Astrocyte of the hippocampus (primary cell): ENCODE data around the gene ATRNL1.
A peak's percentile ranks its signal among the peaks of the same experiment; 100 is the strongest.

Experiments
- DNase-seq: peaks from one replicate; pipeline ENCODE4 v3.0.0; 2011; ENCODE audit warnings: low read depth, low spot score

Gene ATRNL1

GRCh38 chr10:115948465-115948864 is 855.3 kb downstream of the ATRNL1 start:
- peak; percentile 40 for DNase-seq

- DNase-seq = no peak
These were observed 856.2 kb downstream of the ATRNL1 start for GRCh38 chr10:115949282-115949844.

- peak; percentile 86 for DNase-seq
These were observed 857.2 kb downstream of the ATRNL1 start for GRCh38 chr10:115950320-115950719.

- DNase-seq = no peak
These were observed 858.1 kb downstream of the ATRNL1 start for GRCh38 chr10:115951242-115951641.

DNA sequence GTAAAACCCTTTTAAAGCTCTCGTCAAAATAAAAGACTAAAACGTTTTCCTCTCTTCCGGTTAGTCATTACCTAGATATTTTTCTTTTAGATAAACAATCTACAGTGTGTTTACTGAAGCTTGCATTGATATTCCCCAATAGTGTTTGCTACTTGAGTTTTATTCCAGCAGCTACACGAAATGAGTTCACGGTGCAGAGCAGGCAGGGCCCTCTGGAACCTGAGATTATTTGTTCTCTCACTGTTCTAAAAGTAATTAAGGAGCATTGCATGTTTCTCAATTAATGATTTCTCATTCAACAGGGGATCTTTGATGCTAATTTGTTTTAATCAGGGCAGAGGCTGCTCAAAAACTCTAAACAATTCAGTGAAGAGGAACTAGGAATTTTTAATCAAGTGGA is 860.1 kb downstream of the ATRNL1 start:
- DNase-seq = no peak

- DNase-seq = peak; percentile 55
These were observed 860.8 kb downstream of the ATRNL1 start for GRCh38 chr10:115953968-115954367.

DNA sequence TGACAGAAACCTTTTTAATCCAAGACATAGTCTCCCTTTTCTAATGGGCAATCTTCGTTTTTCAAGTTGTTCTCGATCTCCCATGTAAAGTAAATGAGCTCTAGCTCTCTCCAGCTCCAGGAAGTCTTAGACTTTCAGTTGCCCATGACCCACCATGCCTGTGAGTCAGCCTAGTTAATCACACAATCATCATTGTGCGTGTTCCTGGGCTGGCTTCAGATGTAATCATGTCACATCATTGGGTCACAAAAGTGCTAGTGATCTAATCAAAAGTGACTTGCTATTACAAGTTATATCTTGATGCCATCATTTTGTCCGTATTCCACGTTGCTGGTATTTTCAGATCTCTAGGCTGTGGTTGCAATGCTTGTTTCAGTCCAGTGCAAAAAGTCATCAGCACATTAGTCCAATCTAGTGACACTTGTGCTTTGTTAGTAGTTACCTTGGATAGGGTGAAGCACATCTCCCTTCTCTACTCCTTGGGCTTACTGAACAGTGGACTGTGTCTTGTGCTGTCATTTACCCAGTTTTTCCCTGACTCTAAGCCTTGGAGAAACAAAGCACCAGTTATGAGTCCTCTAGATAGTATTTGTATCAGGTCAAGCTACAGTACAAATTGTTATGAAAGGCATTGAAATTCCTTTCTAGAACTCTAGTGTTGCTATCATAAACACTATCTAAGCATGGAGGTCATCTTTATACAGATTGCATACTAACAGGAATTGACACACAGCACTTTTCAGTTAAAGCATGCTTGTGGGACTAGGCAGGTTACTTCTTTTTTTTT is 863.3 kb downstream of the ATRNL1 start:
- DNase-seq = no peak

DNA sequence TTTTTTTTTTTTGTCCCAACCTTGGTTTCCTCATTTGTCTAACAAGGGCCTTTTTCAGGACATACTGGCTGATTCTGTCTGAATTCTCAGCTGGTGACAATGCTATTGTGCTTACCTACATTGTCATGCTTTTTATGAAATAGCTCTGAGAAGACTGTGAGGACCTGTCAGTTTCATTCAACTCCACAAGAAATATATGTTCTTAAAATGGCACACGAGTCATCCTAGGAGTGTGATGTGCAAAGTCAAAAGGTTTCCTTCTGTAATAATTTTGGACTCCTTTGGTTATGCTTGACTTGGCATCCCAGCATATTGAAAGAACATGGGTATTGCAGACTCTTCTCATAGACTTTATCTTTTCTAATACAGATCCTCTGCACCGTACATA is 863.8 kb downstream of the ATRNL1 start:
- no peak for DNase-seq

- no peak for DNase-seq
These were observed 864.7 kb downstream of the ATRNL1 start for GRCh38 chr10:115957786-115958442.

DNA sequence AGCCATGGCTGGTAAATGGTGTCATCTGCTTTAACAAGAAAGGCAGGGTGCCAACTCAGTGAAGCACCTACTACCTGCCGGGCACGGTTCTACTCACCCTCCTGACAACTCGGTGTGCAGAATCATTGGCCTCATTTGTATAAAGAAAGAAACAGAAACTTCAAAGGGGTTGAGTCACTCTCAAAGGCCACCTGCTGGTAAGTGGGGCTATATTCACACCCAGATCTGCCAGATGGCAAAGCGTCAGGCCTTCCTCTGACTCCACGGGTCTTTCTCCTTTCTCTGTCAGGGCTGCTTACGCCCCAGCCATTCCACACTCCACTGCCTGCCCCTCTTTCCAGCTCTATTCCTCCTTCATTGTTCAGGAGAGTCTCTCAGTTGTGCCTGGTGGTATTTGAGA is 870.7 kb downstream of the ATRNL1 start:
- DNase-seq = peak; percentile 61

GRCh38 chr10:115964827-115965226 is 871.7 kb downstream of the ATRNL1 start:
- DNase-seq = no peak

DNA sequence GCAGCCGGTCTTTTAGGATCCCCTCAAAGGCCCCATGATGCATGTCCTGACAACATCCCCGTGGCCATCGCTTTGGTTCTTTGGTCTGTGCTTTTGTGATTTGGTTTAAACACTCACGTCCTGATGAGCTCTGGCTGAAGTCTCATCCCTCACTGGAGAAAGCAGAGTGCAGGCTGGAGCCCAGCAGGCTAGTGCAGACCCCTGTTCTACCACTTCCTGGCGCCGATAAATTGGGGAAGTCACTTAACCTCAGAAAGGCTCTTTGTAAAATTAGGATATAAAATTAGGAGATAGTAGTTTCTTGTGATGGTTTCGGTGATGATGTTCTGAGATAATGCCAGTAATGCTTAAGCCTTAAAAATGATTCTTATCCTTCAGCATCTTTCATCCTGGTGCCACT is 872.2 kb downstream of the ATRNL1 start:
- no peak for DNase-seq

DNA sequence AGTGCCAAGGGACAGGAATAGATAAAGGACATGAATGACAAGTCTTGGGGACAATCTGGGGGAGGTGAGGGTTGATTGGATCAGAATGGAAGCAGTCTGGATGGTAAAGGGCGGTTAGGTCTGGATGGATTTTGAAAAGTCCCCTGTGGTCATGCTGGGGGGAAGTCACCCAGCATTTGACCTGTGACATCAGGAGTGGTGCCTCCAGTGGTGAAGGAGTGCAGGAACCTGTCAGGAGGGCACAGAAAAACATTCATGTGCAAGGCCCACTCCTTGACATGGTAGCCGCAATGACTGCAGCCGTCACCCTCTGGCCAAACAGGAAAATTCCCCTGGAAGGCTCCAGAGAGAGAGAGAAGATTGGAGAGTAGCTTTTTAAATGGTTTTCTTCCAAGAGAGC is 875.1 kb downstream of the ATRNL1 start:
- no peak for DNase-seq

- no peak for DNase-seq
These were observed 876.4 kb downstream of the ATRNL1 start for GRCh38 chr10:115969591-115969990.

- no peak for DNase-seq
These were observed 878.8 kb downstream of the ATRNL1 start for GRCh38 chr10:115971921-115972320.

DNA sequence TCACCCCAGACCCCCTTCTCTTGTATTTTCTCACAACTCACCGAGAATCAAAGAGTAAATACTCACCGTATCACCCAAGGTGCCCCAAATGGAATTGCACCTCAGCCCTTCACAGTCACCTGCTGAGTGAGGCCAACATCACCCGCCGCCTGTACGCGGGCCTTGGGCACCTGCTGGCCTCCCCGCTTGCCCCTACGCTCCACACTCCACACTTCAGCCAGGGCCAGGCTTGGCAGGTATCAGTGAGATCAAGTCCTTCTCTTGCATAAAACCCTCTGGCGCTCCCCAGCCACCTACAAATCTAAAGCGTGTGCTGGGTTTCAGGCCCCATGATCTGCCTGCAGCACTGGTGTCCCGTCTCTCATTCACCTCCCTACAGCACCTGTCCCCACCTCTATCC is 879.3 kb downstream of the ATRNL1 start:
- DNase-seq = no peak

DNA sequence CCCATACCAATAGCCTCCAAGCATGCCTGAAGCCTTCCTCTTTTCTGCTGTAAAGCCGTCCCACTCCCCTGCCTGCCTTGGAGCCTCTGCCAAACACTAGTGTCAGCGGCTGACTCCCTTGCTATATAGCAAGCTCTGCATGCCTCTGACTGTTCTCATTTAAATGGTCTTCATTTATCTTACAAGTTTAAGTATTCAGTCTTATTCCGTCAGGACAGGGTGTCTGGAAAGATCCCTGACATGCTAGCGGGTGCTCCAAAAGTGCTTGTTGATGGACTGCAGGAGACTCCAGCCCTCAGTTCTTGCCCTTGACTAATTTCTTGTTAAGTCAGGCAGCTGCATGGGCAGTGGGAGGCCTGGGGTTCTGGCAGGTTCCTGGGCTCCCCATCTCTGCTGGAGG is 881.2 kb downstream of the ATRNL1 start:
- no peak for DNase-seq

- DNase-seq = no peak
These were observed 881.8 kb downstream of the ATRNL1 start for GRCh38 chr10:115974816-115975430.

- DNase-seq = no peak
These were observed 882.3 kb downstream of the ATRNL1 start for GRCh38 chr10:115975506-115975905.

DNA sequence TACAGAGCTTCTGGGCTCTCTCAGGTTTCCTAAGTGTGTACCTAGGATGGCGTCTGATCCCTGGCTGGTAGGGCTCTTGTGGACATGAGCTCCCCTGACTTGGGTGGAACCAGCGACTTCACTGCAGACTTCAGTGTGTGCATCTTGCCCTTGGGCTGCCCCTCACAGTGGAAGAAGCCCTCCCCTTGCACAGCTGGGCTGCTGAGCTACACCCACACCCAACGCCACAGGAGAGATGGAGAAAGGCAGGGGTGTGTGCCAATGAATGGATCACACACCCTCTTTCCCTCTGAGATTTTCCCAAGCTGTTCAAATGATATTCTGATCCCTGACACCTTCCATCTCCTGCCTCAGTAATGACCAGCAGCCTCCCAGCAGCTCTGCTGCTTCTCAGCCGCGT is 883.2 kb downstream of the ATRNL1 start:
- no peak for DNase-seq

DNA sequence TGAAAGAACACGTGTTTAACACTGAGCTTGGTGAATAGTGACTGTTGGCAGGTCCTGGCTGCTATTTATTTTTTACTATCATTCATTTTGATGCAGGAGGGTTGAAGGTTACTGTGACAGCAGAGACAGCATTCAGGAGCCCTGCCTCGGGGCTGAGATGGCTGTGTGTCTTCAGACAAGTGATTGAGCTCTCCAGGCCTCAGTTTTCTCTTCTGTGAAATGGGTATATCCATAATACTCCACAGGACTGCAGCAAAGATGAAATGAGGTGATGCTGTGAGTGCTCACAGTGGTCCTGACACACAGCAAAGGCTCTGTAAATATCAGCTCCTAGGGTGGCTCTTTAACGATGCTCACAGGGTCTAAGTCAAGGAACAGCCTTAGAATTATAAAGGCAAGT is 884.7 kb downstream of the ATRNL1 start:
- DNase-seq = no peak

DNA sequence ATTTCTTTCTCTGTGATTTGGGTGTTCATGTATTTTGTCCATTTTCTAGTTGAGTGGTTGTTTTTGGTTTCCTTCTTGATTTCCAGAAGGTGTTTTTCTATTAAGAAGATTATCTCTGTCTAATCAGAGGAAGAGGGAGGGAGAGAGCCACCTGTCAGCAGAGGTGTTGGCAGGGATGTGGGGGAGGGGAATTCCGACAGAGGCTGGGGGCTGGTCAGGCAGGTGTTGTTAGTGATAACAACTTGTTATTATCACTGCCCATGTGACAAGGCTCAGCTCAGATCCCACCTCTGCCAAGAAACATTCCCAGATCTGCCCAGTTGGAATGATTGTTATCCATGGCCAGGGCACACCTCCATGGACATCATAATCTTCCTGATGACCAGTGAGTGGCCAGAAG is 886.4 kb downstream of the ATRNL1 start:
- DNase-seq = no peak

DNA sequence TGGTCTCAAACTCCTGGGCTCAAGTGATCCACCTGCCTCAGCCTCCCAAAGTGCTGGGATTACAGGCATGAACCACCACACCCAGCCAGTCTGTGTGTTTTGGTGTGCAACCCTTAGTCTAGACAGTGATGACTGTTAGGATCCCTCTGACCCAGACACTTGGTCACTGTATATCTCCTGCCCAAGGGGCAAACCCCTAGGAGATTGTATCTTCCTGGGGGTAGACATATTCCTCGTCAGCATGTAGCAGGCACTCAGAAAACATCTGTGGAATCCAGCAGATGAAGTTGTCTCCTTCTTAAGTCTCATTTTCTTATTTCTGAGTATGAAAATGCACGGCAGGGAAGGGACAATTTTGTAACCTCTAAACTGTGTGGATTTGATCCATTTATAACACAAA is 887.3 kb downstream of the ATRNL1 start:
- DNase-seq = no peak
